K562 (cell line): ENCODE data around the gene PGM2L1. TPM values are rescaled to one million over a fixed set of nuclear protein-coding genes. Genes with fewer than 3 reads are reported as not detected.

ENCODE experiments used
- RHOXF2B ChIP-seq: fragments of 250-450 bp; sonication (Bioruptor Pico); conservative IDR thresholded peaks from 2 replicates; pipeline ENCODE4 v1.5.1; 2021
- SMARCC2 ChIP-seq: fragments of 450-650 bp; IDR thresholded peaks from 2 replicates; pipeline ENCODE4 v1.6.1; 2017; ENCODE audit warnings: antibody characterized with exemption, moderate library complexity, mild to moderate bottlenecking, low read depth
- ZBTB7A ChIP-seq: IDR thresholded peaks from 2 replicates; pipeline ENCODE4 v1.6.1; 2011; ENCODE audit warnings: low read depth, mild to moderate bottlenecking, low read length, moderate library complexity, borderline replicate concordance; ENCODE audit not compliant: control insufficient read depth
- ZSCAN29 ChIP-seq: fragments of 450-650 bp; IDR thresholded peaks from 2 replicates; pipeline ENCODE4 v1.6.1; 2017
- polyA plus RNA-seq, 8 experiments: library from polyadenylated mRNA; depleted of rRNA in 4 of 8; stranded (reverse) in 5 of 8; unstranded in 3 of 8; fragments of >200 nt; fragmentation: Nextera tagmentation in 2 of 8; fragmentation: Illumina TruSeq in 1 of 8; extraction: Ambion mirVana in 2 of 8; extraction: Trizol in 1 of 8; gene quantifications; 2 replicates each; pipeline versions ENCODE4 v1.2.1 to v1.2.3, GENCODE V29; 2011 to 2014; ENCODE audit warnings: inconsistent platforms in 1 of 8, missing spikeins in 1 of 8
- total RNA-seq, 7 experiments: library from RNA; depleted of rRNA in 6 of 7; stranded (reverse); fragments of >200 nt in 6 of 7; fragmentation: Illumina TruSeq in 2 of 7; extraction: Trizol in 2 of 7; gene quantifications; 2 replicates each; pipeline versions ENCODE4 v1.2.1 to v1.2.3, GENCODE V29; 2011 to 2021; ENCODE audit warnings: low replicate concordance in 1 of 7
- TF ChIP-seq, protein P1 (sequence below): fragments of 450-650 bp; IDR thresholded peaks from 2 replicates; pipeline ENCODE4 v1.6.1; 2016; ENCODE audit warnings: mild to moderate bottlenecking, moderate library complexity
- TF ChIP-seq, protein P2 (sequence below): fragments of 450-650 bp; IDR thresholded peaks from 2 replicates; pipeline ENCODE4 v1.6.1; 2016; ENCODE audit warnings: borderline replicate concordance
- TF ChIP-seq, protein P3 (sequence below): sonication (generic); formaldehyde crosslinking; IDR thresholded peaks from 2 replicates; pipeline ENCODE4 v1.8.0; 2023; ENCODE audit warnings: mild to moderate bottlenecking, missing genetic modification reagents

The PGM2L1 gene
- total and polyA plus RNA-seq, 9 of the 15 experiments (the other 6 are each of a cell fraction or from before 2014, with no cell fraction given): 0.32 to 0.95 (median 0.63) TPM

DNA sequence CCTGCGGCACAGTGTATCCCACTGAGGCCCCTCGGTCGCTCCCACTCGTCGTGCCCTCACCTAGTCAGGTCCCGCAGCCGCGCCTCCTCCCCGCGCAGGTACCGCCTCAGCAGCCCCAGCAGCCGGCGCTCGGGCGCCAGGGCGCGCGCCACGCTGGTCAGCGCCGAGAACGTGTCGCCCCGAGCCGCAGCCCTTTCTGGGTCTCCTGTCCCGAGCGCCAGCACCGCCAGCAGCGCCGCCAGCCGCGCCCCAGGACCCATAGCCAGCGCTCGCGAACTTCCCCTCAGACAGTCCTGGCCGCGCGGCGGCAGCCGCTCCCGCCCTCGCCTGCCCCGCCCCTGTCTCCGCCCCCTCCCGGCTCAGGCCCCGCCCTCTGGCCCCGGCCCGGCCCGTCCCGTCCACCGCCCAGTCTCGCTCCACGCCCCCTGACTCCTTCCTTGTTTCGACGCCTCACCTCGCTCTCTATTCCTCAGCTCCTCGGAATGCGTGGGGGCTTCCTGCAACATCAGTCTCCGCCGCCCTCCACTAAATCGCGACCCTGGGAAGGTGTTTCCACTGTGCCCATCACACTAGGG lies 86.8 kb downstream of the PGM2L1 start, which contains the start of gene P4HA3 (continued):
- TF ChIP-seq, protein P1, sequence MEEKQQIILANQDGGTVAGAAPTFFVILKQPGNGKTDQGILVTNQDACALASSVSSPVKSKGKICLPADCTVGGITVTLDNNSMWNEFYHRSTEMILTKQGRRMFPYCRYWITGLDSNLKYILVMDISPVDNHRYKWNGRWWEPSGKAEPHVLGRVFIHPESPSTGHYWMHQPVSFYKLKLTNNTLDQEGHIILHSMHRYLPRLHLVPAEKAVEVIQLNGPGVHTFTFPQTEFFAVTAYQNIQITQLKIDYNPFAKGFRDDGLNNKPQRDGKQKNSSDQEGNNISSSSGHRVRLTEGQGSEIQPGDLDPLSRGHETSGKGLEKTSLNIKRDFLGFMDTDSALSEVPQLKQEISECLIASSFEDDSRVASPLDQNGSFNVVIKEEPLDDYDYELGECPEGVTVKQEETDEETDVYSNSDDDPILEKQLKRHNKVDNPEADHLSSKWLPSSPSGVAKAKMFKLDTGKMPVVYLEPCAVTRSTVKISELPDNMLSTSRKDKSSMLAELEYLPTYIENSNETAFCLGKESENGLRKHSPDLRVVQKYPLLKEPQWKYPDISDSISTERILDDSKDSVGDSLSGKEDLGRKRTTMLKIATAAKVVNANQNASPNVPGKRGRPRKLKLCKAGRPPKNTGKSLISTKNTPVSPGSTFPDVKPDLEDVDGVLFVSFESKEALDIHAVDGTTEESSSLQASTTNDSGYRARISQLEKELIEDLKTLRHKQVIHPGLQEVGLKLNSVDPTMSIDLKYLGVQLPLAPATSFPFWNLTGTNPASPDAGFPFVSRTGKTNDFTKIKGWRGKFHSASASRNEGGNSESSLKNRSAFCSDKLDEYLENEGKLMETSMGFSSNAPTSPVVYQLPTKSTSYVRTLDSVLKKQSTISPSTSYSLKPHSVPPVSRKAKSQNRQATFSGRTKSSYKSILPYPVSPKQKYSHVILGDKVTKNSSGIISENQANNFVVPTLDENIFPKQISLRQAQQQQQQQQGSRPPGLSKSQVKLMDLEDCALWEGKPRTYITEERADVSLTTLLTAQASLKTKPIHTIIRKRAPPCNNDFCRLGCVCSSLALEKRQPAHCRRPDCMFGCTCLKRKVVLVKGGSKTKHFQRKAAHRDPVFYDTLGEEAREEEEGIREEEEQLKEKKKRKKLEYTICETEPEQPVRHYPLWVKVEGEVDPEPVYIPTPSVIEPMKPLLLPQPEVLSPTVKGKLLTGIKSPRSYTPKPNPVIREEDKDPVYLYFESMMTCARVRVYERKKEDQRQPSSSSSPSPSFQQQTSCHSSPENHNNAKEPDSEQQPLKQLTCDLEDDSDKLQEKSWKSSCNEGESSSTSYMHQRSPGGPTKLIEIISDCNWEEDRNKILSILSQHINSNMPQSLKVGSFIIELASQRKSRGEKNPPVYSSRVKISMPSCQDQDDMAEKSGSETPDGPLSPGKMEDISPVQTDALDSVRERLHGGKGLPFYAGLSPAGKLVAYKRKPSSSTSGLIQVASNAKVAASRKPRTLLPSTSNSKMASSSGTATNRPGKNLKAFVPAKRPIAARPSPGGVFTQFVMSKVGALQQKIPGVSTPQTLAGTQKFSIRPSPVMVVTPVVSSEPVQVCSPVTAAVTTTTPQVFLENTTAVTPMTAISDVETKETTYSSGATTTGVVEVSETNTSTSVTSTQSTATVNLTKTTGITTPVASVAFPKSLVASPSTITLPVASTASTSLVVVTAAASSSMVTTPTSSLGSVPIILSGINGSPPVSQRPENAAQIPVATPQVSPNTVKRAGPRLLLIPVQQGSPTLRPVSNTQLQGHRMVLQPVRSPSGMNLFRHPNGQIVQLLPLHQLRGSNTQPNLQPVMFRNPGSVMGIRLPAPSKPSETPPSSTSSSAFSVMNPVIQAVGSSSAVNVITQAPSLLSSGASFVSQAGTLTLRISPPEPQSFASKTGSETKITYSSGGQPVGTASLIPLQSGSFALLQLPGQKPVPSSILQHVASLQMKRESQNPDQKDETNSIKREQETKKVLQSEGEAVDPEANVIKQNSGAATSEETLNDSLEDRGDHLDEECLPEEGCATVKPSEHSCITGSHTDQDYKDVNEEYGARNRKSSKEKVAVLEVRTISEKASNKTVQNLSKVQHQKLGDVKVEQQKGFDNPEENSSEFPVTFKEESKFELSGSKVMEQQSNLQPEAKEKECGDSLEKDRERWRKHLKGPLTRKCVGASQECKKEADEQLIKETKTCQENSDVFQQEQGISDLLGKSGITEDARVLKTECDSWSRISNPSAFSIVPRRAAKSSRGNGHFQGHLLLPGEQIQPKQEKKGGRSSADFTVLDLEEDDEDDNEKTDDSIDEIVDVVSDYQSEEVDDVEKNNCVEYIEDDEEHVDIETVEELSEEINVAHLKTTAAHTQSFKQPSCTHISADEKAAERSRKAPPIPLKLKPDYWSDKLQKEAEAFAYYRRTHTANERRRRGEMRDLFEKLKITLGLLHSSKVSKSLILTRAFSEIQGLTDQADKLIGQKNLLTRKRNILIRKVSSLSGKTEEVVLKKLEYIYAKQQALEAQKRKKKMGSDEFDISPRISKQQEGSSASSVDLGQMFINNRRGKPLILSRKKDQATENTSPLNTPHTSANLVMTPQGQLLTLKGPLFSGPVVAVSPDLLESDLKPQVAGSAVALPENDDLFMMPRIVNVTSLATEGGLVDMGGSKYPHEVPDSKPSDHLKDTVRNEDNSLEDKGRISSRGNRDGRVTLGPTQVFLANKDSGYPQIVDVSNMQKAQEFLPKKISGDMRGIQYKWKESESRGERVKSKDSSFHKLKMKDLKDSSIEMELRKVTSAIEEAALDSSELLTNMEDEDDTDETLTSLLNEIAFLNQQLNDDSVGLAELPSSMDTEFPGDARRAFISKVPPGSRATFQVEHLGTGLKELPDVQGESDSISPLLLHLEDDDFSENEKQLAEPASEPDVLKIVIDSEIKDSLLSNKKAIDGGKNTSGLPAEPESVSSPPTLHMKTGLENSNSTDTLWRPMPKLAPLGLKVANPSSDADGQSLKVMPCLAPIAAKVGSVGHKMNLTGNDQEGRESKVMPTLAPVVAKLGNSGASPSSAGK: 0 out of 2 replicates have a peak, but pooled peaks have one; percentile 35
- TF ChIP-seq ZBTB7A (no peak), SMARCC2 (no peak), ZSCAN29 (no peak), RHOXF2B (no peak)
- TF ChIP-seq, protein P2, sequence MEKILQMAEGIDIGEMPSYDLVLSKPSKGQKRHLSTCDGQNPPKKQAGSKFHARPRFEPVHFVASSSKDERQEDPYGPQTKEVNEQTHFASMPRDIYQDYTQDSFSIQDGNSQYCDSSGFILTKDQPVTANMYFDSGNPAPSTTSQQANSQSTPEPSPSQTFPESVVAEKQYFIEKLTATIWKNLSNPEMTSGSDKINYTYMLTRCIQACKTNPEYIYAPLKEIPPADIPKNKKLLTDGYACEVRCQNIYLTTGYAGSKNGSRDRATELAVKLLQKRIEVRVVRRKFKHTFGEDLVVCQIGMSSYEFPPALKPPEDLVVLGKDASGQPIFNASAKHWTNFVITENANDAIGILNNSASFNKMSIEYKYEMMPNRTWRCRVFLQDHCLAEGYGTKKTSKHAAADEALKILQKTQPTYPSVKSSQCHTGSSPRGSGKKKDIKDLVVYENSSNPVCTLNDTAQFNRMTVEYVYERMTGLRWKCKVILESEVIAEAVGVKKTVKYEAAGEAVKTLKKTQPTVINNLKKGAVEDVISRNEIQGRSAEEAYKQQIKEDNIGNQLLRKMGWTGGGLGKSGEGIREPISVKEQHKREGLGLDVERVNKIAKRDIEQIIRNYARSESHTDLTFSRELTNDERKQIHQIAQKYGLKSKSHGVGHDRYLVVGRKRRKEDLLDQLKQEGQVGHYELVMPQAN: no peak
- TF ChIP-seq, protein P3, sequence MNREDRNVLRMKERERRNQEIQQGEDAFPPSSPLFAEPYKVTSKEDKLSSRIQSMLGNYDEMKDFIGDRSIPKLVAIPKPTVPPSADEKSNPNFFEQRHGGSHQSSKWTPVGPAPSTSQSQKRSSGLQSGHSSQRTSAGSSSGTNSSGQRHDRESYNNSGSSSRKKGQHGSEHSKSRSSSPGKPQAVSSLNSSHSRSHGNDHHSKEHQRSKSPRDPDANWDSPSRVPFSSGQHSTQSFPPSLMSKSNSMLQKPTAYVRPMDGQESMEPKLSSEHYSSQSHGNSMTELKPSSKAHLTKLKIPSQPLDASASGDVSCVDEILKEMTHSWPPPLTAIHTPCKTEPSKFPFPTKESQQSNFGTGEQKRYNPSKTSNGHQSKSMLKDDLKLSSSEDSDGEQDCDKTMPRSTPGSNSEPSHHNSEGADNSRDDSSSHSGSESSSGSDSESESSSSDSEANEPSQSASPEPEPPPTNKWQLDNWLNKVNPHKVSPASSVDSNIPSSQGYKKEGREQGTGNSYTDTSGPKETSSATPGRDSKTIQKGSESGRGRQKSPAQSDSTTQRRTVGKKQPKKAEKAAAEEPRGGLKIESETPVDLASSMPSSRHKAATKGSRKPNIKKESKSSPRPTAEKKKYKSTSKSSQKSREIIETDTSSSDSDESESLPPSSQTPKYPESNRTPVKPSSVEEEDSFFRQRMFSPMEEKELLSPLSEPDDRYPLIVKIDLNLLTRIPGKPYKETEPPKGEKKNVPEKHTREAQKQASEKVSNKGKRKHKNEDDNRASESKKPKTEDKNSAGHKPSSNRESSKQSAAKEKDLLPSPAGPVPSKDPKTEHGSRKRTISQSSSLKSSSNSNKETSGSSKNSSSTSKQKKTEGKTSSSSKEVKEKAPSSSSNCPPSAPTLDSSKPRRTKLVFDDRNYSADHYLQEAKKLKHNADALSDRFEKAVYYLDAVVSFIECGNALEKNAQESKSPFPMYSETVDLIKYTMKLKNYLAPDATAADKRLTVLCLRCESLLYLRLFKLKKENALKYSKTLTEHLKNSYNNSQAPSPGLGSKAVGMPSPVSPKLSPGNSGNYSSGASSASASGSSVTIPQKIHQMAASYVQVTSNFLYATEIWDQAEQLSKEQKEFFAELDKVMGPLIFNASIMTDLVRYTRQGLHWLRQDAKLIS: no peak
